NCI-H345 treated with DMSO at 0.1 percent for 48 hours (cell line): ENCODE measurements around the gene MMEL1.
"Not testable (repeated sequence)": the region's sequence is repeated elsewhere in the genome, so short reads cannot be mapped to it uniquely, and the experiment has no call there.

Source experiments
- DNase-seq: peaks from one replicate; lab custom pipeline; 2025; ENCODE audit not compliant: unreplicated experiment; lab: John Stamatoyannopoulos, UW

MMEL1 gene

DNA sequence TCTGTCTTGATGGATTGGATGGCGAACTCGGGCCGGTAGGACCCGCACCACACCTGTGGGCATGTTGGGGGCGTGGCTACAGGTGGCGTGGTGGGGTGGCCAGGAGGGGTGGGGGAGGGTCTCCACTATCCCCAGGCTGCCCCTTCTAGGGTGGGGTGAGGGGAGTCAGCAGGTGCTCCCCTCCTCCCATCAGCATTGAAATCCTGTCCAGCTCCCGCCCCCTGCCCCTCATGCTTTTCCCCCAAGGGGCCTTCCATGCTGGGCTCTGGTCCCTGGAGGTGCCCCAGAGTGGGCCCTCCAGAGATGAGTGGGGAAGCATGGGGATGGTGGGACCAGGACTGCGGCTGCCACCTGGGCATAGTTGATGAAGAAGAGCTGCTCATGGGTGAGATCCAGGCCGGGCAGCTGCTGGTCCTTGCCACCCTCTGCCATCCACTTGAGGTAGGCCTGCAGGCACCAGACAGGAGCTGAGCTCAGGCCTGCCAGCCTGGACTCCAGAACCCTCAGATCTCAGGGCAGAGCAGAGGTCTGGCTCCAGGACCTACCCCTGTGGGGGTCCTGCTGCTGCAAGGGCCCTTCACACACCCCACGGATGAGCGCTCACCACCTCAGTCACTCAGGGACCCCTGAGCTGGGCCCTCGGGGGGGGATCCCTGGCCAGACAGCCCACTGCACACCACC, 41.1 kb downstream of the MMEL1 start:
- no peak for DNase-seq

GRCh38 chr1:2591233-2591580, 41.6 kb downstream of the MMEL1 start:
- DNase-seq, result no peak

GRCh38 chr1:2590233-2591141, 42.3 kb downstream of the MMEL1 start:
- no peak for DNase-seq

DNA sequence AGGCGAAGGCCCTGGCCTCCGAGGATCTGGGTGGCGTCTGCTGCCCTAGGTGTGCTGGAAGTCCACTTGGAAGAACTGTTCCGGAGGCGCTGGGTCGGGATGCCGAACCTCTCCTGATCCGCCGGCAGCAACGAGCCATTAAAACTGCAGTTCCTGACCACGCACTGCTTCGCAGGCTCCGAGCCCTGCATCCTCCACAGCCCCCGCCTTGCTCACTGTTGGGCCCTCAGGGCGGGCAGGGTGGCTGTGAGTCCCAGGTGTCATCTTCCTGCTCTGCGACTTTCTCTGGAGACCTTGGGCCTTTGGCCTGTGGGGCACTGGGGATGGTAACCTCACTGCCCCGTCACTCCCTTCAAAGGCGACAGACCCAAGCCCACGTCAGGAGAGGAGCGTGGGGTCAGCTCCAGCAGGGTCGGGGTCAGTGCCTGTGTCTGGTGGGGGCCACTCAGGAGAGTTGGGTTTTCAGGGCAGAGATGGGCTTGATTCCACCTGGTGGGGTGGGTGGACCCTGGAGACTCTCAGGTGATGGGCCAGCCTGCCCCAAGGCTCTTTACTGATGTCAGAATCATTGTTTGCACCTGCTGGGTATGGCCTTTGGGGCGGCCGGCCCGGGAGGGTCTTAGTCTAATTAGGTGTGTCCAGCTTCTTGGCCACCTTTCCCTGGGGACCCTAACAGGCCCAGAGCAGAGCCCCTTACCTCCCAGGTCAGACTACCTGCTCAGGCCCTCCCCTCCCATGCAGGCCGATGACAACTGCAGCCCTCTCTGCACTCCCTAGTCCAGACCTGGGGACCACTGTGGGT, 43.2 kb downstream of the MMEL1 start:
- DNase-seq, result no peak

GRCh38 chr1:2588661-2589430, 44.0 kb downstream of the MMEL1 start:
- DNase-seq, result no peak

DNA sequence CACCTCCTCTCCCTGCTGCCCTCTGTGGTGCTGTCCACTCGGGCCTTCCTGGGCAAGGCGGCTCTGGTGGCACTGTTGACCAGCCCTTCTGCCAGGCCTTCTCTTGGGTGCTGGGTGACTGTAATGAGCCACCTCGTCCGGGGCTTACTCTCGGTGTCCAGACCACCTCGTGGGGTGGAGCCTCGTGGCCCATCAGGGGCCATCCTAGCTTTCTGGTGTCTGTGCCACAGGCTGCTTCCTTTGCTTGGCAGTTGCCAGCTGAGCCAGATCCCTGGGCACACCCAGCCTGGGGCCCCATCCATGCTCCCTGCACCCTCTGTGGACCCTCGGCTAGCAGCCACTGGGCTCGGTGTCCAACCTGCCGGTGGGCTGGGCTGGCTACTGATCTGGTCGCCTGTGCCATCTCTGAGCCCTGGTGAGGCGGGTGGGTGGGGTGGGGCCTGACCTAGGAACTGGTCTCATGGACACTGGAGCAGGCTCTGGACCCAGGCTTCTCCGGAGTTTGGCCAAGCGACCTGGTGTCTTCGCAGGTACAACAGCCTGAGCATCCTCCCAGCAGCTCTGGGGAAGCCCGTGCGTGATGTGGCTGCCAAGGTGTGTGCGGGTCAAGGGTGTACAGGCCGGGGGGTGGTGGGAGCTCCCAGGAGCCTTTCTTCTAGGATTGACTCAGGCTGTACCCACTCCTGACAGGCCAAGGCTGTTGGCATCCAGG, 44.8 kb downstream of the MMEL1 start:
- no peak for DNase-seq

DNA sequence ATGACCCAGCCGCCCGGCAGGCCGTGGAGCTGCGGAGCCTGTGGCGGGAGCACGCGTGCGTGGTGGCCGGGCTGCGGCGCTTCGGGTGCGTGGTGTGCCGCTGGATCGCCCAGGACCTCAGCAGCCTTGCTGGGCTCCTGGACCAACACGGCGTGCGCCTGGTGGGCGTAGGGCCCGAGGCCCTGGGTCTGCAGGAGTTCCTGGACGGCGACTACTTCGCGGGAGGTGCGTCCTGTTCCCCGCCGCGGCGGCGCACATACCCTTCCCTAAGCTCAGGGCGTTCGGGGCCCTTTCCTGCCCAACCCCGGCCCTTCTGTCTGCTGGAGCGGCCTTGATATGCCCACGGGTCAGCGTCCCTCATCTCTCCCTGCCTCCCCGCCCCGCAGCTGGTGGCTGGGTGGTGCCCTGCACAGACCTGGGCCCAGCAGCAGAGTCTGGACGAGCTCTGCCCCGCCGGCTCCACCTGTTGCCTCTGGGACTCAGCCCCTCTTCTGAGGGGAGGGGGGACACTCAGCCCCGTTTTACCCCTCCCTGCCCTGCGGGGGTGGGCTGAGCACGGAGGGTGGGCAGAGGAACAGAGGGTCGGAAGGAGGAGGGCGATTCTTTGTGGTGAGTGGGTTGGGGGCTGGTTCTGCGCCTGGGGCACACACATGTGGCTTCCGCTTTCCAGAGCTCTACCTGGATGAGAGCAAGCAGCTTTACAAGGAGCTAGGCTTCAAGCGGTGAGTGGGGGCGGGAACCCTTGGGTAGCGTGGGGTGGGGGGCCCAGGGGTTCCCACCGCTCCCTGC, 45.6 kb downstream of the MMEL1 start:
- no peak for DNase-seq

GRCh38 chr1:2586154-2587070, 46.4 kb downstream of the MMEL1 start, which contains the start of gene PRXL2B:
Gene PRXL2B (plus strand): TSS chr1:2586777. CDS start chr1:2586886, 109 bp downstream.
- peak; percentile 93 for DNase-seq

- DNase-seq, result no peak
Measured at GRCh38 chr1:2585318-2586092, 47.3 kb downstream of the MMEL1 start.

GRCh38 chr1:2584686-2585317, 48.0 kb downstream of the MMEL1 start:
- DNase-seq, result no peak

DNA sequence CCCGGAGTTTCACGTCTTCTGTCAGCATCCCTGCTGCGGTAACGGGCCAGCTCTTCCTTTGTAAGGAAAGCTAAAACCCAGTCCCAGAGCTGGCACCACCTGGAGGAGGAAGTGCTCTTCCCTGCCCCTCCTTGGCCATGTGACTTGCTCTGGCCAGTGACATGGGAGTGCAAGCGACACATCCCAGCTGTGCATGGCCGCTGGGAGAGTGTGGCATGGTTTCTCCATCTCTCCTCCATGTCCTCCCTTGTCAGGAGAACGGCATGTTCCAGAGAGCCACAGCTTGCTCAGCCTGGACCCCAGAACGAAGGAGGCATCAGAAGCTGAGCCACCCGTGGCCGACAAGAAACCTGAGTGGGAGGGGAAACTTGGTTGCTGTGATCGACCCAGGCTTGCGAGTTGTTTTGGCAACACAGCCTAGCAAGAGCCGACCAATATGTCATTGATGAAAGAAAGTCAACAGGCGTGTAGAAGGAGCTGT, 48.9 kb downstream of the MMEL1 start:
- no peak for DNase-seq

- DNase-seq, result no peak
Measured at GRCh38 chr1:2583331-2583791, 49.5 kb downstream of the MMEL1 start.

DNA sequence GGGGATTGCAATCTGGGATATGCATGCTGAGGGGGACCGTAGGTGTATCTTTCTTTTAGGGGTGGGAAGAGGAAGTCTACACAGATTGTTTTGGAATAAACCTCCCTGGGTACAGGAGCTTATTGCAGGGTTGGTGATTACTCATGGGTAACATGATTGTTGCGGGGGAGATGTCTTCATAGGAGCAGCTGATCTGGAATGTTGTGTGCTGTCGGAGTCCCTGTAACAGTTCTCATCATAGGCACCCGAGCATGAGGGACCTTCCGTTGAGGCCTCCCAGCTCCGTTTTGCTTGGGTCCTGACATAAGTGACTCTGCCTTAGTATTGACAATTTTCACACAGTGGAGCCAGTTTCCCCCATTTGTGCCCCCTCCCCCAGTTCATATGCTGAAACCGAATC, 50.4 kb downstream of the MMEL1 start:
- DNase-seq, result no peak

DNA sequence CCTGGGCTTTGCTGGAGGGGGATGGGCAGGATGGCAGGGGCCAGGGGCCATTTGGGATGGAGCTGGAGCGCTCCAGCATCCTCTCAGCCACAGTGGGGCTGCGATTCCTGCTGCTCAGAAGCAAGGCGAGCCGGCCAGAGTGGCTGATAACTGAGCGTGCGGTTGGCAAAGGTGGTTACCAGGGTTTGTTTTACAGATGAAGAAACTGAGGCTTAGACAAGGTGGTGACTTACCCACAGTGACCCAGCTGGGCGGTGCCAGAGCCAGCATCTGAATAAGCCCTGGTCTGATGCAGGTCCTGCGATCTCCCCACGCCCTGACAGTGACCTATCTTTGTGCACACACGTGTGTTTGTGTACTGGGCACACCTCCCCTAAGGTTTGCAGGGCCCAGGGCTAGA, 52.1 kb downstream of the MMEL1 start:
- no peak for DNase-seq

DNA sequence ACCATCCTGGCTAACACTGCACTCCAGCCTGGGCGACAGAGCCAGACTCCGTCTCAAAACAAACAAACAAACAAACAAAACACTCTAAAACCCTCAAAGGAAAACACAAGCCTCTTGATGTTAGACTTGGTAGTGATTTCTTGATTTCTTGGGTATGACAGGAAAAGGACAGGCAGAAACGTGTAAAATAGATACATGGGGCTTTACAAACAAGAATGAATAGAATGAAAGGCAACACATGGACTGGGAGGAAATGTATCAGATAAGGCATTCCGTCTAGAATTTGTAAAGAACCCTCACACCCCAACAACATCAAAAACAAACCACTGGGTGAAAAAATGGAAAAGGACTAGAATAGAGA, 54.1 kb downstream of the MMEL1 start:
- DNase-seq, result no peak

- not testable (repeated sequence) for DNase-seq
Measured at GRCh38 chr1:2577565-2578075, 55.2 kb downstream of the MMEL1 start.
